GM12874 (cell line): ENCODE data around the gene DYNLT2.

Source experiments
- CTCF ChIP-seq: IDR thresholded peaks from 2 replicates; pipeline ENCODE4 v1.5.1; 2011; ENCODE audit warnings: low read depth, mild to moderate bottlenecking, control low read depth, low read length, moderate library complexity; ENCODE audit not compliant: insufficient read depth

Gene DYNLT2

DNA sequence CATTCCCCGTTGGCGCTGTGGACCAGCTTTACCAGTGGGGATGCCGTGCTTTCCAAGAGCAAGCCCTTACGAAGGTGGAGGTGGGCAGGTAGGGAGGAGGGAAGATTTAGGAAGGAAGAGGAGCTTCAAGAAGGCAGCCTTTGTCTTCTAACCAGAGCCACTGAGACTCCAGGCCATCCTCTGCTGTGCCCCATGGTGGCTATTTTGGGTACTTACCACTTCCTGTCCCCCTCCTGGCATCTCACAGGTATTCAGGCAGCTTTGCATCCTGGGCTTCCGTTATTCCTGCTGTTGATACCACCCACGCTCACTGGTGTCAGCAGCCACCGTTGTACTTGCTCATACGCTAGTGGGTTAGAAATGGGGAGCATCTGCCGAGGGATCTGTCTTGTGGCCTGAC is 23.0 kb upstream of the DYNLT2 start:
- TF ChIP-seq CTCF: no peak

DNA sequence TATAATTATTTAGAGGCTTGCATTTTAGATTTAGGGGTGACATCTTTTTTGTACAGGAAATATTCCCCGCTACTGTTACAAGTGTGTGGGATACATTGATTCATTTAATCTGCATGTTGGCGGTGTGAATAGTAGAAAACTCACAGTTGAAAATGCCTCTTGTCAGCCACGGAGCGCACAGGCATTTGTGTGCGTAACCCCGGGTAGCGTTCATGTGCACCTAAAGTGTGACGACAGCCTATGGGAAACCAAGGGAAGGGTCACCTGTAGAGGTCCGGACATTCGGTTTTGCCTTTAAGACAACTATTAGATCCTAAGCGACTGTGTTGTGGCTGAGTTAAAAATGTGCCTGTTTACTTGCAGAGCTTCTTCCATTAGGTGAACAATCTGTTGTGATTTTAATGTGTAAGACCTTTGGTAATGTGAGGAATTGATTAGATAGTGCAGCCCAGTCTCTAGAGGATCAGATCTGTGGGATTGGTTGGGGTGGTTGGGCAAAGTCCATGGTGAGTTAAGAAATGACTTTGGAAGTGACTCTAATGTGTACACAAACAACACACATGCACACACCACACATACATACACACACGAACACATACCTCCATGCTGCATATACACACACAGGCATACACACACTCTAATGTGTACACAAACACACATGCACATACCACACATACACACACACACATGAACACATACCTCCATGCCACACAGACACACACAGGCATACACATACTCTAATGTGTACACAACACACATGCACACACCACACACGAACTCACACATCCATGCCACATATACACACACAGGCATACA is 15.8 kb upstream of the DYNLT2 start:
- TF ChIP-seq CTCF: no peak

DNA sequence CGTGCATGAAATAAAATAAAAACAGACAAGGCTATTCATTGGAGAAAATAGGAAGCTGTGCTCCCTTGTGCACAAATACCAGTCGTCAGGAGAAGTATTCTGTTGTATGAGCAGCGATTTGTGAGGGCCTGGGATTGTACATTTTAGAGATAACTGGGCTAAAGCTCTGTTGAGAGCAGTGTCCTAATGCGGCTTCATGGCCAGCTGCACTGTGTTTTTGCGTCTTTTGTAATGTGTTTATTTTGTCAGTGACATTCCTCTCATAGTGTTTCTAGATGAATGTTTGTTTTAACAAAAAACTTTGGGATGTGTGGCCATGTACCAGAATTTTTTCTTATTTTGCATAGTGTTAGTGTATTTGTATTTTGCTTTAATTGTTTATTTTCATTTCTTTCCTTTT is 14.9 kb upstream of the DYNLT2 start:
- TF ChIP-seq CTCF: no peak

DNA sequence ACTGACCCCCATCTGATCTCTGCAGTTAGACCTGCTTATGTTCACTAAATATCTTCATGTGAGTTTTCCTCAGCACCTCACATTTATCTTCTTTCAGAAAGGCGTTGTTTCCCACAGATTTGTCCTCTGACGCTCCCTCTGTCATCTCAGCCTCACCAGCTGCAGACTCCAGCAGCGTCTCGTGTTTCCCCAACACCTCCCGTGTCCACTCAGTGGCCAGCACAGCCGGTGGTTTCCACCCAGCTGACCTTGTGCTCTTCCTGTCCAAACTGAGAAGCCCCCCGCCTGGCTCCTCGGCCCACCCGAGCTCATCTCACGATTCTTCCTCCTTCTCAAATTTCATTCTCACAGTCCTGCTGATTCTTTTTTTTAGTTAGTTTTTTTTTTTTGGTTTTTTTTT is 12.5 kb upstream of the DYNLT2 start:
- TF ChIP-seq CTCF: no peak

GRCh38 chr6:169763308-169763707 is 11.9 kb upstream of the DYNLT2 start:
- TF ChIP-seq CTCF: no peak

- no peak for TF ChIP-seq CTCF
Observed at GRCh38 chr6:169755162-169755561, 3.8 kb upstream of the DYNLT2 start.

DNA sequence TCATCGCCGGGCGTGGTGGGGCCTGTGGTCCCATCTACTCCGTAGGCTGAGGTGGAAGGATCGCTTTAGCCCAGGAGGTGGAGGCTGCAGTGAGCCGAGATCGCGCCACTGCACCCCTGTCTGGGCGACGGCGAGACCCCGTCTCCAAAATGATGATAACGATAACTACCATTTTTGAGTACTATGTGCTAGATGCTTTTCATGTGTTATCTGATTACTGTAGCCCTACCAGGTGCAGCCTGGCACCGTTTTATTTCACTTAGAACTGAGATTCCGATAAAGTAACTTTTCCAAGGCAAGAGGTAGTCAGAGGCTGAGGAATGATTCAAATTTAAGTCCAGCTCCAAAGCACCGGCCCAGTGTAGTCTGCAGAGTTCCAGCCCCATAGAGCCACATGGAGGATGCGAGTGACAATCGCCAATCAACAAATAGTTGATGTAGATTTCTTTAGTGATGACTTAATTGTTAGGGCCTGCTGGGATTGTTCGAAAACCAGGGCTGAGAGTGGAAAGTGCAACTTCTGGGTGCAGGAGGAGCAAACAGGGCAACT is 777 bp upstream of the DYNLT2 start:
- no peak for TF ChIP-seq CTCF
